Measurements from ENCODE around the gene FAM180A.

DNA sequence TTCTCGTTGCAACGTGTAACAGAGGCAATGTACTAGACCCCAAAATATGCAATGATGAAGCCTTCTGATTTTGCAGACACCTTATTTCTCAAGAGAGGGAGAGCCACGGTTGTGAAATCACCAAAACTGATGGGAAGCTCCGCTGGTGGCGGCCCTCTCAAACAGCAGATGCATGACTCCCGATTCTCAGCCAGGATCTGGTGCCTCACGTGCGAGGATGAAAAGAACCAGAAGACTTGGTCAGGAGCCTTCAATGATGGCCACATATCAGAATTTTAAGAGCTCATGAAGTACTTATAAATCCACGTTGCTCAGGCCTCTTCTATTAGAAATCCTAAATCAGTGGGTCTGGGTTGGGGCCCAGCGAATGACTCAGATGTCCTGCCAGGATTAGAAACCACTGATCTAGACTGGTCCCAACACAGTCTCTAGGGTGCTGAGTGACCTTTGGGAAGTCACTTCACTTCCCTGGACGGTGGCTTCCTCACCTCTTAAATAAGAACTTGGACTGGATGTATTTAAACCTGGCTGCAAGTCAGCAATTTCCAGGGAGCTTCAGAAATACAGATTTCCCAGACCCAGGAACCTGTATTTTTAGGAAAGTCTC lies 41.9 kb upstream of the FAM180A start:
- TF ChIP-seq, protein P1, sequence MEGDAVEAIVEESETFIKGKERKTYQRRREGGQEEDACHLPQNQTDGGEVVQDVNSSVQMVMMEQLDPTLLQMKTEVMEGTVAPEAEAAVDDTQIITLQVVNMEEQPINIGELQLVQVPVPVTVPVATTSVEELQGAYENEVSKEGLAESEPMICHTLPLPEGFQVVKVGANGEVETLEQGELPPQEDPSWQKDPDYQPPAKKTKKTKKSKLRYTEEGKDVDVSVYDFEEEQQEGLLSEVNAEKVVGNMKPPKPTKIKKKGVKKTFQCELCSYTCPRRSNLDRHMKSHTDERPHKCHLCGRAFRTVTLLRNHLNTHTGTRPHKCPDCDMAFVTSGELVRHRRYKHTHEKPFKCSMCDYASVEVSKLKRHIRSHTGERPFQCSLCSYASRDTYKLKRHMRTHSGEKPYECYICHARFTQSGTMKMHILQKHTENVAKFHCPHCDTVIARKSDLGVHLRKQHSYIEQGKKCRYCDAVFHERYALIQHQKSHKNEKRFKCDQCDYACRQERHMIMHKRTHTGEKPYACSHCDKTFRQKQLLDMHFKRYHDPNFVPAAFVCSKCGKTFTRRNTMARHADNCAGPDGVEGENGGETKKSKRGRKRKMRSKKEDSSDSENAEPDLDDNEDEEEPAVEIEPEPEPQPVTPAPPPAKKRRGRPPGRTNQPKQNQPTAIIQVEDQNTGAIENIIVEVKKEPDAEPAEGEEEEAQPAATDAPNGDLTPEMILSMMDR (optimal IDR thresholded peaks at IDR 0.05 in 1 of 3, IDR thresholded peaks at IDR 0.05 in 1 of 3, conservative IDR thresholded peaks at IDR 0.05 in 1 of 3; ENCODE audit: extremely low read depth in 1 of 3, insufficient read depth in 2 of 3, low read length in 3 of 3) = no peak
- no peak for TF ChIP-seq EZH2 (IDR thresholded peaks at IDR 0.05; ENCODE audit: low read length)

All from keratinocyte (primary cell).